NCI-H446 treated with DMSO at 0.1 percent for 48 hours (cell line): ENCODE measurements around the gene PPP2CA.
"Not testable (repeated sequence)": the region's sequence is repeated elsewhere in the genome, so short reads cannot be mapped to it uniquely, and the experiment has no call there.

Source experiments
- DNase-seq: peaks from one replicate; lab custom pipeline; 2025; lab: John Stamatoyannopoulos, UW

PPP2CA gene

DNA sequence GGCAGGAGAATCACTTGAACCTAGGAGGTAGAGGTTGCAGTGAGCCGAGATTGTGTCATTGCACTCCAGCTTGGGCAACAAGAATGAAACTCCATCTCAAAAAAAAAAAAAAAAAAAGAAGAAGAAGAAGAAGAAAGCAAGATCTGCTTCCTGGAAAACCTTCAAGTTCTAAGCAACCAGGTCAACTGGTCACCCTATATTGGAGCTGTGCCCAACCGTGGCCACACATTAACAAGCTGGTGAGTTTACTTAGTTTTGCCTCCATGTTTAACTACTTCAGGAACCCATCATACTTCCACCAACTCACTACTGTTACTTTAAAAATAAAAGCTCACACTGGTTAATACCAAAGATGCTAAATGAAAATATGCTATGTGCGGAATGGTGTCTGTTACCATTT lies 36.8 kb downstream of the PPP2CA start:
- DNase-seq, result no peak

DNA sequence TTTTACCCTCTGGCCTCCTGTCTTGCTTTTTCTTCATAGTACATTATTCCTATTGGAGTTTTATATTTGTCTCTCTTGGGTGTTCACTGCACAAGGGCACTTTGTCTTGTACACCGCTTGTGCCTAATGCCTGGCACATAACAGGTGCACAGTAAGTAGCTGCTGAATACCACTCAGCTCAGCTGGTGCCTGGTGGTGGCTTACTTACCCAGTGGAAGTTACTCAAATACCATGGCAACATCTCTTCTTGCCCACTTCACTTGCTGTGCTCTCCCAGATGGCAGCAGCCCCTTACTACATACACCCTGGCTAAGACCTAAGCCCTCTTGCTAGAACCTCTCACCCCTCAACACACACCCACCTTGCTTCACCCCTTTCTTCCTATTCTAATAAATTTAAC lies 37.8 kb downstream of the PPP2CA start:
- no peak for DNase-seq

DNA sequence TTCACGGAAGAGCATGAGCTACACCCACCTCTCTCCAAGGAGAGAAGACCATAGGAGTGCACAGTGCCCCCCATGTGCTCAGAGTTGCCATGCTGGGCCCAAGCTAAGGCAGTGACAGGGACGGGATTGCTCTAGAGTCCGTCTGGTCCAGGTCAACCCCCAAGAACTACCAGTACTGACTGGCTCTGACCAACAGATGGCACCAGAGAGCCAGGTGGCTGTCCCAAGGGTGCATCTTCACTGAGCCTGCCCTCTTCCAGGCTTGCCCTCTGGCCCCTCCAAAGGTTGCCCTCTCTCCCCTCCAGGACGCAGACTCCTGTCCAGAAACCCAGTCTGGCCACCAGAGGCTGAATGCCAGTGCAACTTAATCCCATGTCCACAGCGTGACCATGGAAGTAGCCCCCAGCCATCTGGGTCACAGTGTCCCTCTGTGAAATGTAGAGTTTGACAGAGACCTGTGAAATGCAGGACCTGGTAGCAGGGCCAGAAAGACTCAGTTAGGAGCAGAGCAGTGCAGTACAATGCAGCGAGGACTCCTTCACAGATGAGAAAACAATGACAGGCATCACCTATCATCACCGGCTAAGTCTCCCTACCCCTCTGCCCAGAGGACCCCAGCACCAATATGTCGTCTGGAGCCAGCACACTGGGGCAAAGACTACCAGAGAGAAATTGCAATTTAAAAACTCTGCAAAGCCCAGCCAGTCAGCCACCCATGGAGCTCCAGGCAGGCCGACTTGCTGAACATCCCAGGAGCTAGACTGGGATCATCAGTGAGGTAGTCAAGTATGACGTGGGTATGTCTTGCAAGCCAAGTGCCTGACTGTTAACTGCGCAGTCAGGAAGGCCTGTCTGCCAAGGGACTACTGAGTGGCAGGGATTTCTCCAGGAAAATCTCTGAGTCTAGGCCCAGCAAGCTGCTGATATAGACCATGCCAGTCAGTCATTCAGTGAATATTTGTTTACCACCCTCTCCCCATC lies 41.4 kb downstream of the PPP2CA start:
- DNase-seq, result no peak

DNA sequence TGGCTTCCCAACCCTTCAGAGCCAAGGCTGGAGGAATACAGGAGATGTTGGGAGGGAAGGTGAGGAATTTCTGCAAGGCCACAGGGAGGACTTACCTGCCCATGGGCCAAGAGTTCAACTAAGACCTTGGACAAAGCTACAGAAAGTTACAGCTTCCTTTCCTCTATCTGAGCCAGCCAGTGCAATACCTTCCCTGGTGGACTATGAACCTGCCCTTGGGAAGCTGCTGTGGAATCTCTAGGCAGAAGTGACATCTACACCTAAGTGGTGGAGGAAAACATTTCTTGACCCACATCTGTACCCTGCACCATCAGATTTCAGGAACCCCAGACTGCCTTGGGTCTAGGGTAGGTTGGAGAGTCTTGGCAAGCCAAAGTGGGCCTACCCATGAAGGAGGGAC lies 42.4 kb downstream of the PPP2CA start:
- no peak for DNase-seq

DNA sequence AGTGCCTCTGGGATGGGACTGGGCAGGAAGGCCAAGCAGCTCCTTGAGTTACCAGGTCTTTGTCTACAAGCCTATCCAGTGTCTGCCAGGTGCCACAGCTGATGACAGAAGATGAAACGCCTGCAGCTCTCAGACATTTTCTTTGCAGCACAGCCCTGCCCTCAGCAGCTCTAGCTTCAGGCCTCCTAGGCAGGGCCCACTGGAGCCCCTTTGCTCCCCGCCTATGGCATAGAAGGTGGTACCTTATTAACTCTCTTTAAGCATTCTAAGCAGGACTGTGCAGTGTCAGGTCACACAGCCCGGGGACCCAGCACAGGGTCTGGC lies 47.8 kb downstream of the PPP2CA start:
- no peak for DNase-seq

DNA sequence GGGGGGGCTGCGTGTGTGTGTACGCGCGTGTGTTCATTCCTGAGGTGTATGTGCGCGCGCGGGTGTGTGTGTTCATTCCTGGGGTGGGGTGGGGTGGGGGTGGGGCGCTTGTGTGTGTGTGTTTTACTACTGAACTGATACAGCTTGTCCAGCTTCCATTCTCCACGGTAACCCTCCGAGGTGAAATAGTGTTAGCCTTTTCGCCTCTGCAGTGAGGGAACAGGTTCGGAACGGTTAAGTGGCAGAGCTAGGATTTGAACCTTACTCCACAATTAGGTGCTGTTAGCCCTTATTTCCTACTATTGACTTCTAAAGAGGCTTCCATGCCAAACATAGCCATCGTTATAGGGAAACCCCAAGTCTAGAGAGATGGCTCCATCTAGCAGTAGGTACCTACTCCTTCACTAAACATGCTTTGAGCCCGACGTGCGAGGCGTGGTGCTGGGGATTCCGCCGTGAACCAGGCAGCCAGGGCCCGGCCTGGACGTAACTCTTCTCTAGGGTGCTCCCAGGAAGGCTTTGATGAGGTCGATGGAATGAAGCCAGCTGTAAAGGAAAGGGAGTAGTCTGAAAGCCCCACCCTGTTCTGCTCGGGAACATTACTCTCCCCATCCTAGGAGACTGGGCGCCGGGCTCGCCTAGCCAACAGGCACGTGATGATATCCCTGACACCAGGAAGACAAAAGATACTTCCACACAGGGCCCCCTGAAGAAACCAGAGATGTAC lies 48.3 kb downstream of the PPP2CA start:
- no peak for DNase-seq

DNA sequence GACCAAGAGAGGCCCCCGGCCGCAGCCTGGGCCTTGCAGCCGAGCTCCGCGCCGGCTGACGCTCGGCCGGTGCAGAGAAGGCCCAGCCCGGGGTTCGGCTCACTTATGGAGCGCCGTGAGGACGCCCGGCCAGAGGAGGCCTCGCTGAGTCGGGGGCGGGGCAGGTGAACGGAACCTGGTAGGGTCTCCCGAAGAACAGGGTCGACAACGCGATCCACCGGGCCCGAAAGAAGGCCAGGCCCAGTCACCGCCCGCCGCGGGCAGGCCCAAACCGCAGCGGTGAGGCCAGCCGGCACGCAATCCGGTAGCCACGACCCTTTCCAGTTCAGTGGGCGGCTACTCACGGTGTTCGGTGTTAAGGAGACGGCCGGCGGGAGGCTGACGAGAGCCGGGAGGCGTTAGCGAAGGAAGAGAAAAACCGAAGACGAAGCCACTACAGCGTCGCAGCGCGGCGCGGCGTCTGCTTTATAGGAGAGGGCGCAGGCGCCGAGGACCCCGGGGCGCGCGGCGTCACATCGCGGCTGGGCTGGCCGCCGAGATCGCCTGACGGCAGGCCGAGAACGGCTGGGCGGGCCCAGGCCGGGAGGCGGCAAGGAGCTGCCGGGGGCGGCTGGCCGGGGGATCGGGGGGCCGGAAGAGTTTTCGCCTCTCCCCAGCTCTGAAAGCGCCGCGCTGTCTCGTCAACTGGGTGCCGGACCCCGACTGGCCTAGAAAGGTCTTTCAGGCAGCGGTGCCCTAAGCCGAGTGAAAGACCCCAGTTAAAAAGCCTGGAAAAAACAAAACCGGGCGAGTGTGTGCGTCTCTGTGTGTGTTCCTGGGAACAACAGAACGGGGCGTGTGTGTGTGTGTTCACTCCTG lies 49.1 kb downstream of the PPP2CA start, which contains the start of gene SKP1:
SKP1 (minus strand) TSS at position 440 of the 858 bp plus-strand sequence. CDS start 2,928 bp downstream, outside the sequence.
- DNase-seq, result peak; percentile 52

DNA sequence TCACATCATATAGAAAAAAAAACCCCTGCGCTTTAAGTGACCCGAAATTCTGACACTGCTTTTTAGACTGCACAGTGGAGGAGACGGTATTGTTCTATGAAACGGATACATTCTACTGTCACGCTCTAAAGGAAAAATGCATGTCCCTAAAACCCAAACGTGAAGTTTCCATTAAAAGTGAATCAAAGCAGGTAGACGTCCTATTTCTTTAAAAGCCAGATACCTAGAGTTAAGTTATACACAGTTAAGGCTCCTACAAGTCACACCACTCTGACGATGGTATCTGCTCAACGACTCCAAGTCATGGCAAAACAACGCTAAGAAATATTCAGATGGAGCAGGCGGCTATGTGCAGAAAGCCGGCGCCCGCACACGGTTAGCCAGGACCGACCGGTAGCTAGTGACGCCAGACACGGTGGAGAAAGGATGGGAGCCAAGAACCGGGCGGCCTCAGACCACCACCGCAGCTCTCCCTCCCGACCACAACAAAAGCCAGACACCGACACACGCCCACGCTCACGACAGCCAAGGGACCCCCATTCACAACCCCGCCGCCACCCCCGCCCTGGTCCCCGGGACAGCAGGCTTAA lies 49.9 kb downstream of the PPP2CA start:
- DNase-seq, result no peak

DNA sequence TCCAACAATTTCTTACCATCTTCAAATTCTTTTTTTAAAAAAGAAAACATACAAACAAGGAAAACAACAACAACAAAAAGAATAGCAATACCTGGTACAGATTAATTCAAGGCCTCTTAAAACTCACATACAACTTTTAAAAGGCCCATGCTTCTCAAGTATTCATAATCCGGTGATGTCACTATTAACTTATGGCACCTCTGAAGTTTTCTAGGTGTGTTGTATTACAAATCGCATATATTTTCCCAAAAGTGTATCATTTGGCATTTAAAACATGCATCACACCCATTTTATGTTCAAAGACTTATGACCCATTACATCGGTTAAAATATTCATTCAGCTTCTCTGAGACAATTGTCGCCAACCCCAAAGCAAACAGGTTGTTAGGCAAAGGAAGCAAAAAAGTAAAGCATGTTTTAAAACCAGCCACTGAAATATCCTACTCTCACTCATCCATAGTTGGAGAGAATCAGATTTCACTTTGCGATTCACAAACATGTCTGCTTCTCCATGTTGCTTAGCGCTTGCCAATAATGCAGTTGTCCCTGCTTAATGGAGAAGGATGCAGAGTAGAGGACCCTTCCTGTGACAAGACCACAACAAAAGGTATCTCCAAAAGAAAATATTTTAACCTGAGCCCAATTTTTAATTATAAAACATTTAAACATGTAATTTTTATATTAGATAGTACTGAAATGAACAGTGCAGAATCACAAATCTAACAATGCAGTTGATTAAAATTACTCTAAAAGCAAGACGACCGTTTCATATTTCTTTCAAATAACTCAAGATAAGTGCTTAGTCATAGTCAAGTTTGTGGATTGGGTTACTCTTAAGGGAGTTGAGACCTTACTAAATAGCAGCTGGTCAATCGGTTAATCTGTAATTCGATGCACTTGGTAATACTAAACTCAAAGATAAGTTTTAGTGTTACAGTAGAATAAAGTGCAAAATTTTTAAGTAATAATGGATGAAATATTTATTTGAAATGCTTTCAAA lies 50.7 kb downstream of the PPP2CA start:
- DNase-seq, result no peak

DNA sequence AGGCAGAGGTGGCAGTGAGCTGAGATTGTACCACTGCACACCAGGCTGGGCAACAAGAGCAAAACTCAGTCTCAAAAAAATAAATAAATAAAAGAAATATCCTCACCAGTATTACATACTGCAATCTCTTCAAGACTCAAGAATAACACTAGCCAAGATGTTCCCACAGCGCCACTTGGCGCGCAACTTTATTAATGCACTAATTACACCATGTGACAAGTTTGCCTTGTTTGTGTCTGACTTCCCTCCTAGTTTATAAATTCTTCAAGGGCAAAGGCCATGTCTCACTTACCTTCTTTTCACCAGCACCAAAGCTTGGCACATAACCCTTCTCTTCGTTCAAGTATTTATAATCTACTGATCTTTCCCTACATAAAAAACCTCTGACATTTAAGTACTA lies 53.9 kb downstream of the PPP2CA start:
- no peak for DNase-seq

DNA sequence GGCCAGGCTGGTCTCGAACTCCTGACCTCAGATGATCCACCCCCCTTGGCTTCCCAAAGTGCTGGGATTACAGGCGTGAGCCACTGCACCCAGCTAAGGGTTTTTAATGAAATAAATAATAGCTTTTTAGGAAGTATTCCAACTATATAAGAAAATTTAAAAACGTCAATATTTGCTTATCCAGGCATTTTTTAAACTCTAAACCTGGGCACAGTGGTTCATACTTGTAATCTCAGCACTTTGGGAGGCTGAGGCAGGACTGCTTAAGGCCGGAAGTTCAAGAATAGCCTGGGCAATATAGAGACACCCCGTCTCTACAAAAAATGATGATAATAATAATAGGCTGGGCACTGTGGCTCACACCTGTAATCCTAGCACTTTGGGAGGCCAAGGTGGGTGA lies 63.3 kb downstream of the PPP2CA start:
- DNase-seq, result no peak

DNA sequence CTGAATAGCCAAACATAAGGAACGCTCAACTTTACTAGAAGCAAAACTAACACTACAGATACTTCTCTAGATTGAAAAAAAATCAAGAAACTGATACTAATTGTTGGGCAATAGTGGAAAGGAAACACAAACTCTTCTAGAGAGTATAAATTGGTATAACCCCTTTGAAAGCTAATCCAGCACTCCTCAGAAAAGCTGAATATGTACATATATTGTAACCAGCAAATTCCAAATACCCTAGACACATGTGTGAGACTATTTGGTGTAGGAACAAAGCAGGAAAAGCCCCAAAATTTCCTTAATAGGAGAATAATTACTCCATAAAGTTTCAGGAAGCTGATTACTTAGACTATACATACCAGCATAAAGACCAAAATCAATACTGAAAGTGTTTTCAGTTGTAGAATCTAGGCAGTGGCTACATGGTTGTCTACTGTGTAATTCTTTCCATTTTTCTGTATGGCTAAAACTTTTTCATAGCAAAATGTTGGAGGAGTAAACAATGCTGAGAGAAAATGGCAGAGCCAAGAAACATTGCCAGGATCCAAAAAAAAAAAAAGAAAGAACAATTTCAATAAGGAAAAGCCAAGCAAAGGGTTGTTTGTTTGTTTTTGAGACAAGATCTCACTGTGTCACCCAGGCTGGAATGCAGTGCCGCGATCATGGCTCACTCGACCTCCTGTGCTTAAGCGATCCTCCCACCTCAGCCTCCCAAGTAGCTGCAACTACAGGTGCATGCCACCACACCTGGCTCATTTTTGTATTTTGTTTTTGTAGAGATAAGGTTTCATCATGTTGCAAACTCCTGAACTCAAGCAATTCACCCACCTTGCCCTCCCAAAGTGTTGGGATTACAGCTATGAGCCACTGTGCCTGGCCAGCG lies 64.1 kb downstream of the PPP2CA start:
- no peak for DNase-seq

DNA sequence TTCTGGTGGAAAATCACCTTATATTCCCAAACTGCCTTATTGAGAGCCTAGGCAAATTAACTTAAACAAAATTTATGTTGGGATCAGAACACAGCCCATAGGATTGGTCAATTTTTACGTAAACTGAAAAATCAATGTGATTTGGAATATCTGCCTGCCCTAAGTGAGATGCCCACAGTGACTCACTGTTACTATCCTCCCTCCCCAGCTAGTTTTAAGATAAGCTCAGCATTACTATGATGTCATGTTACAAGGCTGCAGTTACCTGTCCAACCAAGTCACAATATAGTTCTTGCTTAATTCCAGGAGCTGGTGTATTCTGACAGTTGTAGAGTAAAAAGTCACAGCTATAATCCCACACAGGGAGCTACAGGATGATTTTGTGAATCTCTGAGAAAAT lies 72.2 kb downstream of the PPP2CA start:
- DNase-seq, result no peak

DNA sequence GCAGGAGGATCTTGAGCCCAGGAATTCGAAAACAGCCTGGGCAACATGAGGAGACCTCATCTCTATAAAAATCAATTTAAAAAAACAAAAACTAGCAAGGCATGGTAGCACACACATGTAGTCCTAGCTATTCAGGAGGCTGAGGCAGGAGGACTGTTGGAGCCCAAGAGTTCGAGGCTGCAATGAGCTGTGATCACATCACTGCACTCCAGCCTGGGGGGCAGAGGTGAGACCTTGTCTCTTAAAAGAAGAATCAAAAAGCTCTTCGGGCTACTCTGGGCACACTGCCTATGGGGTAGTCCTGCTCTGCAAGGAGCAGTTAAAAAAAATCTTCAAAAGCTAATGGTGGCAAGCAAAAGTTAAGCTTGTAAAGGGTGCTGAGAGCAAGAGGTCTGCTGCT lies 72.6 kb downstream of the PPP2CA start:
- no peak for DNase-seq

DNA sequence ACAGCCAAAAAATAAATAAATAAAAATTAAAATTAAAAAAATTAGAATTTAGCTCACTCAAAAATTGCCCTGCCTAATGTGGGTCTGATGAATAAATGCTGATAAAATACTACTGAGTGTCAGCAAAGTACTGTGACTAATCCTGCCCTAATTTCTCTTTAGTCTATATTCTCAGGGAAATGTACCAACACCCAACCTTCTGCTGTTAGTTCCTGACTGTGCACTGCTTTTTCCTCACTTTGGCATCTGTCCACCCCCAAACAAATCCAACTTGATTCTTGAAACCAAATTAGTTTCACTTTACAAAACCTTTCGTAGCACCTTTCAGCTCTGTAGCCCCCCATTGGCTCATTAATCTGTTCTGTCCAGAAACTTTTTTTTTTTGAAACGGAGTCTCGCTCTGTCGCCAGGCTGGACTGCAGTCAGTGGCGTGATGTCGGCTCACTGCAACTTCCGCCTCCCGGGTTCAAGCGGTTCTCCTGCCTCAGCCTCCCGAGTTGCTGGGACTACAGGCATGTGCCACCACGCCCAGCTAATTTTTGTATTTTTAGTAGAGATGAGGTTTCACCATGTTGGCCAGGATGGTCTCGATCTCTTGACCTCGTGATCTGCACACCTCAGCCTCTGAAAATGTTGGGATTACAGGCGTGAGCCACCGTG lies 73.6 kb downstream of the PPP2CA start:
- DNase-seq, result not testable (repeated sequence)

DNA sequence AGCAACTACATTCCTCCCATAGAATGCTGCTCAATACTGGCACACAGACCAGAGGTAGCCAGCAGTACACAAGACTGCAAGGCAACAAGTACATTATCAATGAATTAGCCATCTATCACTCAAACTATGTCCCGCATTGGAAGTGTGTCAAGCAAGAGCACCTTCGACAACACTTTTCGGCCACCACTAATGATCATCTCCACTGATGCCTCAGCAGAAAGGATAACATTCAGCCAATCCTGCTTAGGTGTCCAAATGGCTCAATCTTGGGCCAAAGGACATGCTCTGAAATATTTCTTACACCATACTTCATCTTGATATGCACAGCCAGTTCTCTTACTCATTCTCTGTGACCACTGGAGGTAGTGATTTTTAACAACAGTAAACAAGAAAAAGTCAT lies 74.2 kb downstream of the PPP2CA start:
- no peak for DNase-seq

DNA sequence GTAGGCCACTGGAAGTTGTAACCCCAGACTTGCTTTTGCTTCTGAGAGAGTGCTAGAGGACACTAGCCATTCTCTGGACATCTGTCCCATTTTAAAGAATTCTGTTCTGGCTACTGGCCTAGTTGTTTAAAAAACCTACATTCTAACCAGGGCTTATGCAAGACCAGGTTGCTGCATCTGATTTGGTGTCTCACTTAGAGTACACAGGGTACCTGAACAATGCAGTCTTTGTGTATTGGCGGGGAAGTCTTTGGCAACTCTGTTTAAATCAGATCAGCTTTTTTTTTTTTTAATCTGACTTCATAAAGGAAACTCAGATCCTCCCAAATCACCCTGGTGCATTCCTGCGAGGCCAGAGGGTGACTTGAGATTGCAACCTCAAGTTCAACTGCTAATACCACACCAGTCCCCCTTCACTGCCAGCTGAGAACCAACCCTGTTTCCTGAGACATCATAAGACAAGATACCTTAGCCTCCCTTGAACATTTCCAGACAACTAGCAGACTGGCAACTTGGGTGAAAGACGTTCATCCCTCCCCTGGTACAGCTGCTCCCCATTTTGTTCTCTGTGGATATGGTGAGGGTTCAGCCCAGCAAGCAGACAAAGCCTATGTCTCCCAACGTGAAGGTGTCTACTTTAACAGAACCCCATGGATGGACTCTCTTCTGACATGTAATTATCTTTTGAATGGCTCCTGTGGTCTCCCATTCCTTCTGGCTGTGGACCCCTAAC lies 76.1 kb downstream of the PPP2CA start:
- no peak for DNase-seq

DNA sequence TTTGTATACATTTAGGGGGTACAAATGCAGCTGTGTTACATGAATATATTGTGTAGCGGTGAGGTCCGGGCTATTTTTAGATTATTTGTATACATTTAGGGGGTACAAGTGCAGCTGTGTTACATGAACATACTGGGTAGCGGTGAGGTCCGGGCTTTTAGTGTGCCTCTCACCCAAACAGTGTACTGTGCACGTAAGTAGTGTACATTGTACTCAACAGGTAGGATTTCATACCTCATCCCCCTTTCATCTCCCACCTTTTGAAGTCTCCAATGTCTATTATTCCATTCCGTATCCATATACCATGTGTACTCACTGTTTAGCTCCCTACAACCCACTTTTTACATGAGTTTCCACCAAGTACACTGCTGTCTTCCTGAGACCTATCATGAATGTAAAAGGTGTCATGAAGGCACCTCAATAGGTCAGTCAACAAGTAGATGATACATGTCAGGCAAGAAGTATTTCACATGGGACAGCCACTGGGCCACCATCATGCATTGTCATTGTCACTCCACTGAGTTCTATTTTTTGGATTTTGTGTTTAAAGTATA lies 76.8 kb downstream of the PPP2CA start:
- no peak for DNase-seq
